NCI-H2107 (cell line): Measurements from ENCODE around the gene GRAP.
"Not testable (repeated sequence)": the region's sequence is repeated elsewhere in the genome, so short reads cannot be mapped to it uniquely, and the experiment has no call there.

Source experiments
- DNase-seq: peaks from one replicate; lab custom pipeline; 2025; lab: John Stamatoyannopoulos, UW

The GRAP gene

GRCh38 chr17:19046782-19047375 is at the start of gene GRAP:
Gene GRAP, minus strand, starts transcription at chr17:19046957. Its CDS starts 31 bp downstream, at chr17:19046926.
- DNase-seq = not testable (repeated sequence)

GRCh38 chr17:19093684-19094438 is 47.1 kb upstream of the GRAP start:
- not testable (repeated sequence) for DNase-seq

GRCh38 chr17:19092737-19093683 is 46.3 kb upstream of the GRAP start:
- DNase-seq = not testable (repeated sequence)

GRCh38 chr17:19090058-19090772 is 43.5 kb upstream of the GRAP start:
- DNase-seq = not testable (repeated sequence)

- DNase-seq = not testable (repeated sequence)
Observed at GRCh38 chr17:19088804-19089685, 42.3 kb upstream of the GRAP start.

- DNase-seq = not testable (repeated sequence)
Observed at GRCh38 chr17:19077386-19077785, 30.6 kb upstream of the GRAP start.

GRCh38 chr17:19076398-19077192 is 29.8 kb upstream of the GRAP start:
- not testable (repeated sequence) for DNase-seq

- DNase-seq = not testable (repeated sequence)
Observed at GRCh38 chr17:19070318-19071168, 23.8 kb upstream of the GRAP start.

GRCh38 chr17:19064378-19064777 is 17.6 kb upstream of the GRAP start:
- not testable (repeated sequence) for DNase-seq

DNA sequence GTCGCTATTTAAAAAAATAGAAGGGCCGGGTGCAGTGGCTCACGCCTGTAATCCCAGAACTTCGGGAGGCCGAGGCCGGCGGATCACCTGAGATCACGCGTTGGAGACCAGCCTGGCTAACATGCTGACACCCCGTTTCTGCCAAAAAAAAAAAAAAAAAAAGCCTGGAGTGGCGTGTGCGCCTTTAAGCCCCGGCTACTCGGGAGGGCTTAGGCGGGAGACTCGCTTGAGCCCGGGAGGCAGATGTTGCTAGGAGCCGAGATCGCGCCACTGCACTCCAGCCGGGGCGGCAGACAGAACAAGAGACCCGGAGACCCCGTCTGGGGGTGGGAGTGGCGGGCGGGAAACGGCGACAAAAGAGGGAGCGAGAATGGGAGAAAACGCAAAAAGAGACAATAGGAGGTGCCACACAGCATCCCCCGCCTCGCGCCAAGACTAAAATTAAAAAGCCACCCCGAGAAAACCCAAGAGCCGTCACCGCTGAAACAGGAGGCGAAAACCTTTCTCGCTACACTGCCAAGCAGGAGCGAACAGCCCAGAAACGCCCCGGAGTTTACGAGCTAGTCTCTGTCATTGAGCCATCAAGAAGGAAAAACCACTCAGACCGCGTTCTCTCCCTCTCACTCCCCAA is 16.7 kb upstream of the GRAP start:
- not testable (repeated sequence) for DNase-seq

DNA sequence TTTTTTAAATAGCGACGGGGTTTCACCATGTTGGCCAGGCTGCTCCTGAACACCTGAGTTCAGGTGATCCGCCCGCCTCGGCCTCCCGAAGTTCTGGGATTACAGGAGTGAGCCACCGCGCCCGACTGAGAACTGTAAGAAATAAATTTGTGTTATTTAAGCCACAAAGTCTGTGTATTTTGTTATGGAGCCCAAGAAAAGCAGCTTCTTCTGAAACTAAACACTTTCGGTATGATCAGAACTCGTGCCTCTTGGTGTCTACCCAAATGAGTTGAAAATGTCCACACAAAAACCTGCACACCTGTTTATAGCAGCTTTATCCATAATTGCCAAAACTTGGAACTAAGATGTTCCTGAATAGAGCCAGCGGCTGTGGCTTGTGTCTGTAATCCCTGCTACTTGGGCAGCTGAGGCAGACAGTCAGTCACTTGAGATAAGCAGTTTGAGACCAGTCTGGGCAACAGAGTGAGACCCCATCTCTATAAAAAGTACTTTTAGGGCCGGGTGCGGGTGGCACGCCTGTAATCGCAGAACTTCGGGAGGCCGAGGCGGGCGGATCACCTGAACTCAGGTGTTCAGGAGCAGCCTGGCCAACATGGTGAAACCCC is 16.1 kb upstream of the GRAP start:
- not testable (repeated sequence) for DNase-seq

DNA sequence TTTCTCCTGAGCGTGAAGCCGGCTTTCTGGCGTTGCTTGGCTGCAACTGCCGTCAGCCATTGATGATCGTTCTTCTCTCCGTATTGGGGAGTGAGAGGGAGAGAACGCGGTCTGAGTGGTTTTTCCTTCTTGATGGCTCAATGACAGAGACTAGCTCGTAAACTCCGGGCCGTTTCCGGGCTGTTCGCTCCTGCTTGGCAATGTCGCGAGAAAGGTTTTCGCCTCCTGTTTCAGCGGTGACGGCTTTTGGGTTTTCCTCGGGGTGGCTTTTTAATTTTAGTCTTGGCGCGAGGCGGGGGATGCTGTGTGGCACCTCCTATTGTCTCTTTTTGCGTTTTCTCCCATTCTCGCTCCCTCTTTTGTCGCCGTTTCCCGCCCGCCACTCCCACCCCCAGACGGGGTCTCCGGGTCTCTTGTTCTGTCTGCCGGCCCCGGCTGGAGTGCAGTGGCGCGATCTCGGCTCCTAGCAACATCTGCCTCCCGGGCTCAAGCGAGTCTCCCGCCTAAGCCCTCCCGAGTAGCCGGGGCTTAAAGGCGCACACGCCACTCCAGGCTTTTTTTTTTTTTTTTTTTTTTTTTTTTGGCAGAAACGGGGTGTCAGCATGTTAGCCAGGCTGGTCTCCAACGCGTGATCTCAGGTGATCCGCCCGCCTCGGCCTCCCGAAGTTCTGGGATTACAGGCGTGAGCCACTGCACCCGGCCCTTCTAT is 15.4 kb upstream of the GRAP start:
- DNase-seq = not testable (repeated sequence)

DNA sequence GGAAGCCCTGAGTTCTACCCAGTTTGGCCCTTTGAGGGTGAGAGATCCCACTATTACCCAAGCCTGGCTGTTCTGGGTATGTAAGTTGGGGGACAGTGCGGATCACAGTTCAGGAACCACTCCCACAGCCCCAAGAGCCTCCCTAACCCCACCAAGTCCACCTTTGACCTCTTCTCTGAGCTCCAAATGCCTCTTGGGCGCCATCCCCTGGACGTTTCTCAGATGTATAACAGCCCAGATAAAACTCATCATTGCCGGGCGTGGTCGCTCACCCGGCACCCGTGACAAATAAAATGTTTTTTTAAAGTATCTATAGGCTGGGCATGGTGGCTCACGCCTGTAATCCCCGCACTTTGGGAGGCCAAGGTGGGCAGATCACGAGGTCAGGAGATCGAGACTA is 8.7 kb upstream of the GRAP start:
- DNase-seq = not testable (repeated sequence)

DNA sequence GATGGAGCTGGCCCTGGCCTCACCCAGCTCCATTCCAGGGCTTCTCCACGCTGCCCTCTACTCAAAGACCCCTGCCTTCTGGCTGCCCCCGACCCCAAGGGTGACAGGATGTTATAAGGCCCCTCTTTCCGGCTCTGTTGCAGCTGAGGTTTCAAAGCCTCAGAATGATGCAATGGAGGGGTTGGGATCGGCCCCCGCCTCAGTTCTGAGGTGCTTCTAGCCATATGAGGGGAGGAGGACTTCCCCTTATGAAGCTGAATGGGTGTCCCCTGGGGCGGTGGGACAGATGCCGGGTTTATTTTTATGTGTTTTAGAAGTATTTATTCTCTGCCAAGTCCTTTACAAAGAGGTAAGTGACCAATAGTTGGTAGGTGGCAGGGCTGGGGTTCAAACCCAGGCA is 2.1 kb upstream of the GRAP start:
- not testable (repeated sequence) for DNase-seq

DNA sequence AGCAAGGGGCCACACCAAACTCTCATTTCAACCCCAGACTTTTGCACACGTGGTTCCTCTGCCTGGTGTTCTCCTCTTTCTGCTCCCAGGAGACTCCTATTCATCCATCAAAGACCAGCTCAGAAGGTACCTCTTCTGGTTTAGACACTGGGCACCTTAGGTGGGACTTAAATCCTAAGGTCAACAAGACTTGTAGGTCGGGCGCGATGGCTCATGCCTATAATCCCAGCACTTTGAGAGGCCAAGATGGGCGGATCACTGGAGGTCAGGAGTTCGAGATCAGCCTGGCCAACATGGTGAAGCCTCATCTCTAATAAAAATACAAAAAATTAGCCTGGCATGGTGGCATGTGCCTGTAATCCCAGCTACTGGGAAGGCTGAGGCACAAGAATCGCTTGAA is 753 bp upstream of the GRAP start:
- DNase-seq = not testable (repeated sequence)

DNA sequence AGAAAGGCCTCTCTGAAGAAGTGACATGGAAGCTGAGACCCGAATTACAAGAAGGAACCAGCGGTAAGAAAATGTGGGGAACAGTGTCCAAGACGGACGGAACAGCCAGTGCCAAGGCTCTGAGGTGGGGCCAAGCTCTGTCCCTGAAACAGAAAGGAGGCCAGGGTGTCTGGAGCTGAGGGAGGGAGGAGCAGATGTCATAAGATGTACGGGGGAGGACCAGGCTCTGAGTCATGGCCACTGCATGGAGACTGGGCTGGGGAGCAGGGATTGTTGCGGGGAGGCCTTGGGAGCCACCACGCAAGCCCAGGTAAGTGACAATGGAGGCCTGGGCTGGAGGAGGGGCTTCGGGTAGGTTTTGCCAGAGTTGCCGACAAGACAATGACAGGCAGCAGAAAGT is 2.1 kb downstream of the GRAP start:
- not testable (repeated sequence) for DNase-seq

DNA sequence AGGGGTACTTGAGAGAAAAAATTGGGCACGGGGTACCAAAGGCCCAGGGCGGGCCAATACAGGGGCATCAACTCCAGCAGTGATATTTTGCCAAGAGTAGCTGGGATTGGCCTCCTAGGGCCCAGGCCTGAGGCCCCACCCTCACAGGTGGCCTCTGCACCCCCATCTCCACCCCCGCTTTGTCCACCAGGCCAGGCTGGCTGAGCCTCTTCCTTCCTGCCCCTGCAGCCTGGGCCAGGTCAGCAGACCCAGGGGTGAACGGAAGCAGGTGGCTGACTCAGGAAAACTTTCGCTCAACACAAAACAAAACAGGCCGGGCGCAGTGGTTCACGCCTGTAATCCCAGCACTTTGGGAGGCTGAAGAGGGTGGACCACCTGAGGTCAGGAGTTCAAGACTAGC is 3.7 kb downstream of the GRAP start:
- not testable (repeated sequence) for DNase-seq
